ENCODE measurements around the gene RFX2. TPM values are rescaled to one million over a fixed set of nuclear protein-coding genes. Genes with fewer than 3 reads are reported as not detected.

Gene RFX2
- total RNA-seq, 6 experiments from 2014 or later: 1.6 to 2.9 (median 1.9) TPM

- DNase-seq (no peak), ATAC-seq (no peak)
- 43% methylated on average over 6 of the region's 7 CpGs for WGBS (ENCODE audit: insufficient coverage, low coverage, low lambda C conversion rate, missing lambda C conversion rate)
- intact Hi-C loops (cut with DNase I): loop anchor here in 1 of 2 donors (10.0 kb wide), 1 partner anchor 163 kb away; the partner anchor contains the start of gene NRTN
- Histone ChIP-seq H3K27me3 (no peaks in the 10 kb centered on the region), H3K9me3 (no peaks in the 10 kb centered on the region), H3K4me3 (no peak overlapping the region), H3K27ac (peak overlapping the region; percentile 73 to 98 (median 93)), H3K36me3 (no peaks in the 10 kb centered on the region), H3K4me1 (peaks cover 0 to 36% (median 16%) of the 10 kb centered on the region in 4 donors)
- TF ChIP-seq CTCF (IDR thresholded peaks at IDR 0.05) (no peak), POLR2A (IDR thresholded peaks at IDR 0.05) (no peak)
Measured at GRCh38 chr19:5967571-5967970, 142.7 kb downstream of the RFX2 start.

- Histone ChIP-seq H3K4me1 (peaks cover 0 to 42% (median 21%) of the 10 kb centered on the region in 4 donors), H3K27ac (peak overlapping the region in 1 of 3 donors; percentile 16), H3K27me3 (no peaks in the 10 kb centered on the region), H3K9me3 (no peaks in the 10 kb centered on the region), H3K4me3 (no peak overlapping the region), H3K36me3 (no peaks in the 10 kb centered on the region)
- intact Hi-C loops (cut with DNase I): loop anchor here in 1 of 2 donors (10.0 kb wide), 1 partner anchor 162 kb away; the partner anchor contains the start of gene NRTN
- no peak for ATAC-seq
- DNase-seq: no peak
- 84% methylated on average over 5 of the region's 9 CpGs for WGBS (ENCODE audit: insufficient coverage, low coverage, low lambda C conversion rate, missing lambda C conversion rate)
- TF ChIP-seq POLR2A (IDR thresholded peaks at IDR 0.05) (no peak), CTCF (IDR thresholded peaks at IDR 0.05) (no peak)
Measured at GRCh38 chr19:5966941-5967340, 143.4 kb downstream of the RFX2 start.

GRCh38 chr19:5966215-5966614, 144.1 kb downstream of the RFX2 start:
- no peaks in the 10 kb centered on the region for H3K36me3 ChIP-seq
- H3K4me1 ChIP-seq: peaks cover 0 to 49% (median 27%) of the 10 kb centered on the region in 4 donors
- intact Hi-C loops (cut with DNase I): loop anchor here in 1 of 2 donors (10.0 kb wide), 1 partner anchor 161 kb away; the partner anchor contains the start of gene NRTN
- no peaks in the 10 kb centered on the region for H3K9me3 ChIP-seq
- no peak for ATAC-seq
- H3K27me3 ChIP-seq: no peaks in the 10 kb centered on the region
- peak overlapping the region in 1 of 3 donors; percentile 16 for H3K27ac ChIP-seq
- no peak for DNase-seq
- TF ChIP-seq POLR2A (IDR thresholded peaks at IDR 0.05) (no peak), CTCF (IDR thresholded peaks at IDR 0.05) (no peak)
- 50% methylated on average over 8 of the region's 8 CpGs for WGBS (ENCODE audit: insufficient coverage, low coverage, low lambda C conversion rate, missing lambda C conversion rate)
- no peak overlapping the region for H3K4me3 ChIP-seq

GRCh38 chr19:5964816-5965565, 145.3 kb downstream of the RFX2 start:
- 86% methylated on average over 2 of the region's 5 CpGs for WGBS (ENCODE audit: insufficient coverage, low coverage, low lambda C conversion rate, missing lambda C conversion rate)
- TF ChIP-seq POLR2A (IDR thresholded peaks at IDR 0.05) (no peak), CTCF (IDR thresholded peaks at IDR 0.05) (no peak)
- H3K36me3 ChIP-seq: no peaks in the 10 kb centered on the region

More at GRCh38 chr19:5964816-5965565, 145.3 kb downstream of the RFX2 start:
- DNase-seq: no peak
- peaks cover 0 to 61% (median 32%) of the 10 kb centered on the region in 4 donors for H3K4me1 ChIP-seq
- intact Hi-C loops (cut with DNase I): loop anchor here in 1 of 2 donors (10.0 kb wide), 1 partner anchor 160 kb away; the partner anchor contains the start of gene NRTN
- no peaks in the 10 kb centered on the region for H3K9me3 ChIP-seq
- H3K27ac ChIP-seq: no peak overlapping the region
- no peaks in the 10 kb centered on the region for H3K27me3 ChIP-seq
- no peak for ATAC-seq
- H3K4me3 ChIP-seq: no peak overlapping the region

All from right lobe of liver (tissue), 6 donors.